Measurements from ENCODE around the gene C15orf40. TPM values are rescaled to one million over a fixed set of nuclear protein-coding genes. Genes with fewer than 3 reads are reported as not detected.

The C15orf40 gene
- total RNA-seq, 3 donors from 2014 or later: 10.2 to 26.8 (median 14.6) TPM

DNA sequence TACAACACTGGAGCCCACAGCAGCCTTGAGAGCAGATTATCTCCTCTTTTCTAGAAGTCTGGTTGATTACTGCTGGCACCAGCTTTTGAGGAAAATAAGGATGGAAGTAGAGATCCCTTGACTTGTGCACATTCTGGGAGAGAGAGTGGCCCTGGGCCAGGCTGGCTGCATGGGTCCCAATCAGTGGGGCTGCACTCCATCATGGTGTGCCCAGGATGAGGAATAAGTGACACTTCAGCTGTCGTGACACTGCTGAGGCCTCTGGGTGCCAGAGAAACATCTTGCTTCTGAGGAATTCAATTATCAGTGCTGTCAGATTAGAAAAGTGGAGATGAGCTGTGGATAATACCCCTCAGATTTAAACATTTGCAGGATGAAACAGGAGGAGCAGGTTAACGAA is 16.4 kb downstream of the C15orf40 start:
- H3K4me3 ChIP-seq: no peak overlapping the region
- no peak for DNase-seq (ENCODE audit: low spot score in 2 of 2)
- no peaks in the 10 kb centered on the region for H3K36me3 ChIP-seq
- no peak overlapping the region for H3K27ac ChIP-seq
- no peaks in the 10 kb centered on the region for H3K4me1 ChIP-seq
- H3K27me3 ChIP-seq: no peaks in the 10 kb centered on the region
- no peaks in the 10 kb centered on the region for H3K9me3 ChIP-seq
- no peak for TF ChIP-seq POLR2AphosphoS5 (IDR thresholded peaks at IDR 0.05)
- no peak for TF ChIP-seq POLR2A (IDR thresholded peaks at IDR 0.05)
- TF ChIP-seq, protein P1, sequence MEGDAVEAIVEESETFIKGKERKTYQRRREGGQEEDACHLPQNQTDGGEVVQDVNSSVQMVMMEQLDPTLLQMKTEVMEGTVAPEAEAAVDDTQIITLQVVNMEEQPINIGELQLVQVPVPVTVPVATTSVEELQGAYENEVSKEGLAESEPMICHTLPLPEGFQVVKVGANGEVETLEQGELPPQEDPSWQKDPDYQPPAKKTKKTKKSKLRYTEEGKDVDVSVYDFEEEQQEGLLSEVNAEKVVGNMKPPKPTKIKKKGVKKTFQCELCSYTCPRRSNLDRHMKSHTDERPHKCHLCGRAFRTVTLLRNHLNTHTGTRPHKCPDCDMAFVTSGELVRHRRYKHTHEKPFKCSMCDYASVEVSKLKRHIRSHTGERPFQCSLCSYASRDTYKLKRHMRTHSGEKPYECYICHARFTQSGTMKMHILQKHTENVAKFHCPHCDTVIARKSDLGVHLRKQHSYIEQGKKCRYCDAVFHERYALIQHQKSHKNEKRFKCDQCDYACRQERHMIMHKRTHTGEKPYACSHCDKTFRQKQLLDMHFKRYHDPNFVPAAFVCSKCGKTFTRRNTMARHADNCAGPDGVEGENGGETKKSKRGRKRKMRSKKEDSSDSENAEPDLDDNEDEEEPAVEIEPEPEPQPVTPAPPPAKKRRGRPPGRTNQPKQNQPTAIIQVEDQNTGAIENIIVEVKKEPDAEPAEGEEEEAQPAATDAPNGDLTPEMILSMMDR (IDR thresholded peaks at IDR 0.05): no peak
- intact Hi-C loops (cut with DNase I; ENCODE audit: low total_unique reads): no loop called here

DNA sequence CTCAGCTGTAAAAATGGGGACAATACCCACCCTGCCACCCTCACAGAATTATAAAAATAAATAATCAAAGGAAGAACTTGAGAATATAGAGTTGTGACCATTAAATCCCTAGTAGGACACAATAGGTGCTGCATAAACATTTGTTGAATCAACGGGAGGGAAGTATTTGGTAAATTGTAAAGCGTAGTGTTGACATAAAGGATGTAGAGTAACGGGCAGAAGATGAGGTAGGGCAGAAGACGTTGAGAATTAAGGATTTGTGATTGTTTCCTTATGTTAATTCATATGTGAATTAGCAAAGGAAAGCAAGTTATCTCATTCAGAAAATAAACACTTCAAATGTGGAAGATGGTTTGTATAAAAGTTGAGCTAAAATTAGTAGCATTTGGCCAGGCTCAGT is 18.3 kb downstream of the C15orf40 start:
- no peaks in the 10 kb centered on the region for H3K27me3 ChIP-seq
- no peak overlapping the region for H3K27ac ChIP-seq
- no peaks in the 10 kb centered on the region for H3K4me1 ChIP-seq
- H3K4me3 ChIP-seq: no peak overlapping the region
- intact Hi-C loops (cut with DNase I; ENCODE audit: low total_unique reads): no loop called here
- no peaks in the 10 kb centered on the region for H3K36me3 ChIP-seq
- DNase-seq (ENCODE audit: low spot score in 2 of 2): no peak
- TF ChIP-seq POLR2A (IDR thresholded peaks at IDR 0.05): no peak
- TF ChIP-seq POLR2AphosphoS5 (IDR thresholded peaks at IDR 0.05): no peak
- TF ChIP-seq, protein P1 (IDR thresholded peaks at IDR 0.05): no peak
- no peaks in the 10 kb centered on the region for H3K9me3 ChIP-seq

GRCh38 chr15:82992436-82992998 is 18.9 kb downstream of the C15orf40 start:
- TF ChIP-seq, protein P1 (IDR thresholded peaks at IDR 0.05): no peak
- TF ChIP-seq POLR2AphosphoS5 (IDR thresholded peaks at IDR 0.05) (no peak), POLR2A (IDR thresholded peaks at IDR 0.05) (no peak)
- intact Hi-C loops (cut with DNase I; ENCODE audit: low total_unique reads): no loop called here
- no peaks in the 10 kb centered on the region for H3K36me3 ChIP-seq
- no peaks in the 10 kb centered on the region for H3K27me3 ChIP-seq
- H3K27ac ChIP-seq: no peak overlapping the region
- H3K4me1 ChIP-seq: no peaks in the 10 kb centered on the region
- H3K9me3 ChIP-seq: no peaks in the 10 kb centered on the region
- H3K4me3 ChIP-seq: no peak overlapping the region
- no peak for DNase-seq (ENCODE audit: low spot score in 2 of 2)

DNA sequence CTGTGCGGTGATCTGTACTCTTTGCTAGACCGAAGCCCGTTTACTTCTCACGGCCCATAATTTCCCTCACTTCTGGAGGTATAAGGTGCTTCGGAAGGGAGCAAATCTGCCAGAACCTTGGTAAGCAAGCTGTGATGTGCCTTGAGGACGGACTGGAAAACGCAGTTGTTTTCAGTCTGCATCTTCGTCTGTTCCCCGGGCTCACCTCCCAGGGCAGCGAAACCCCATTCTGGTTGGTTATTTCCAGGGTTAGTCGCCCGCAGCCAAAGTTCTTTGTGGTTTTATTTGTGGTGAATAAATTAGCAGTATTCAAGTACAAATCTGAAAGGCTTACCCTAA is 25.0 kb downstream of the C15orf40 start:
- H3K27ac ChIP-seq: peak overlapping the region; percentile 77 to 85
- intact Hi-C loops (cut with DNase I; ENCODE audit: low total_unique reads): no loop called here
- DNase-seq (ENCODE audit: low spot score in 2 of 2): no peak

DNA sequence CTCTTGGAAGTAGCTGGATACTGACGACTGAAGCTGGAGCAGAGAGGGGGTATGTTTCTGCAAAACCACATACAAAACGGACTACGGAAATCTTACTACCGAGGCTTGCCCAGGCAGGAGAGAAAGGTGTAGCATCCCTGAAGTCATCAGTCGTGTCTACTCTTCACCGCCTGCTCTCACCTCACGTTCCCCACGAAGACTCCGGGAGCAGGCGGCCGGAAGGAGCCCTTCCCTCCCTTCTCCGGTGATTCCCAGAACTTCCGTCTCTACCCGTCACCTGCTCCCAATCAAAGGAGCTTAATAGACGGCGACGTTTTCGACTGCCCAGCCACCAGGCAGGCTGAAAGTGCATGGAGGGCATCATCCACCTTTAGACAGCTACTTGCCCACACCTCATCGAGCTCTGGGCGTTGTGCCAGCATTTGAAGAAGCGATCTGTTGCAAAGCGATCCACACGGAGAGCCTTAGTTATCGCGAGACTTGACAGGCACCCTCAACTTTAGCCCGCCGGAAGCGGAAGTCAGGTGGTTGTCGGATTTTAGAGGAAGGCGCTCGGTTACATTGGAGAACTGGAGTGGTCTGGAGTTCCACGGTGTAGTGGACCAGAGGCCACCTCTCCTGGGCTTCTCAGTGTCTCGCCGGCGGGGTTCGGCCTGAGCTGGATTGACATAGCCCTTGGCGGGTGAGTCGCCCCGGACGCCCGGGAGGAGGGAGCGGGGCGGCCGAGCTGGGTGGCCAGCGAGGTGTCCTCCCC is 25.6 kb downstream of the C15orf40 start, which contains the start of gene RAMAC:
Gene RAMAC (plus strand): TSS at position 523 of the 754 bp plus-strand sequence. CDS start 2,809 bp downstream, outside the sequence.
- peak within 1 kb of the TSS; percentile 64 to 95 (median 80) for H3K4me3 ChIP-seq
- H3K9me3 ChIP-seq: no peaks in the 10 kb centered on the region
- peak within 1 kb of the TSS; percentile 77 to 85 for H3K27ac ChIP-seq
- H3K4me1 ChIP-seq: no peaks in the 10 kb centered on the region
- H3K36me3 ChIP-seq: no peaks in the 10 kb centered on the region
- intact Hi-C loops (cut with DNase I; ENCODE audit: low total_unique reads): no loop called here
- DNase-seq (ENCODE audit: low spot score in 2 of 2): peak; percentile 89 to 91
- TF ChIP-seq POLR2AphosphoS5 (IDR thresholded peaks at IDR 0.05): peak; percentile 88 to 94 (median 91)
- TF ChIP-seq, protein P1 (IDR thresholded peaks at IDR 0.05): no peak
- peak; percentile 62 for TF ChIP-seq POLR2A (IDR thresholded peaks at IDR 0.05)
- no peaks in the 10 kb centered on the region for H3K27me3 ChIP-seq

More for the DNA sequence above, 25.0 kb downstream of the C15orf40 start:
- peak overlapping the region; percentile 64 to 95 (median 80) for H3K4me3 ChIP-seq
- no peaks in the 10 kb centered on the region for H3K27me3 ChIP-seq
- no peaks in the 10 kb centered on the region for H3K9me3 ChIP-seq
- no peaks in the 10 kb centered on the region for H3K4me1 ChIP-seq
- H3K36me3 ChIP-seq: no peaks in the 10 kb centered on the region
- TF ChIP-seq, protein P1 (IDR thresholded peaks at IDR 0.05): no peak
- TF ChIP-seq POLR2A (IDR thresholded peaks at IDR 0.05) (no peak), POLR2AphosphoS5 (IDR thresholded peaks at IDR 0.05) (no peak)

All from breast epithelium (tissue), 4 donors.